Parathyroid adenoma (tissue), 2 donors: Measurements from ENCODE around the gene SMCO2.

Source experiments
- H2AFZ ChIP-seq: fragments of 300-600 bp; sonication (generic); one replicate; pipeline ENCODE4 v1.7.0; 2017; ENCODE audit warnings: antibody characterized with exemption, mild to moderate bottlenecking
- H3K27ac ChIP-seq: fragments of 300-600 bp; sonication (generic); one replicate; pipeline ENCODE4 v1.7.0; 2017
- H3K27me3 ChIP-seq: fragments of 300-600 bp; sonication (generic); one replicate; pipeline ENCODE4 v1.7.0; 2017; ENCODE audit warnings: low read length; ENCODE audit not compliant: control insufficient read depth, insufficient read depth
- H3K36me3 ChIP-seq: fragments of 300-600 bp; sonication (generic); one replicate; pipeline ENCODE4 v1.7.0; 2017; ENCODE audit warnings: low read length; ENCODE audit not compliant: control insufficient read depth, insufficient read depth
- H3K4me1 ChIP-seq: fragments of 300-600 bp; sonication (generic); one replicate; pipeline ENCODE4 v1.7.0; 2017; ENCODE audit warnings: control low read depth
- H3K4me2 ChIP-seq: fragments of 300-600 bp; sonication (generic); one replicate; pipeline ENCODE4 v1.7.0; 2017; ENCODE audit warnings: low read length
- H3K4me3 ChIP-seq: fragments of 300-600 bp; sonication (generic); one replicate; pipeline ENCODE4 v1.7.0; 2017; ENCODE audit warnings: low read depth, low read length
- H3K79me2 ChIP-seq: fragments of 300-600 bp; sonication (generic); one replicate; pipeline ENCODE4 v1.7.0; 2017; ENCODE audit warnings: control low read depth
- H3K9ac ChIP-seq: fragments of 300-600 bp; sonication (generic); one replicate; pipeline ENCODE4 v1.7.0; 2017; ENCODE audit warnings: mild to moderate bottlenecking
- H3K9me3 ChIP-seq: fragments of 300-600 bp; sonication (generic); one replicate; pipeline ENCODE4 v1.7.0; 2017; ENCODE audit warnings: low read length; ENCODE audit not compliant: control insufficient read depth
- CTCF ChIP-seq: fragments of 300-600 bp; sonication (generic); IDR thresholded peaks from one replicate; pipeline ENCODE4 v1.7.0; 2017; ENCODE audit warnings: antibody characterized with exemption, mild to moderate bottlenecking
- donor health status: primary hyperparathyroidism.

SMCO2 gene

GRCh38 chr12:27474344-27474743 is 27.8 kb downstream of the SMCO2 start:
- no peak overlapping the region for H2AFZ ChIP-seq
- no peaks in the 10 kb centered on the region for H3K4me1 ChIP-seq
- no peaks in the 10 kb centered on the region for H3K27me3 ChIP-seq
- H3K9ac ChIP-seq, result no peak overlapping the region
- no peaks in the 10 kb centered on the region for H3K36me3 ChIP-seq
- no peak overlapping the region for H3K4me2 ChIP-seq
- H3K4me3 ChIP-seq, result no peak overlapping the region
- peaks cover 5% of the 10 kb centered on the region for H3K9me3 ChIP-seq
- no peak for TF ChIP-seq CTCF
- H3K27ac ChIP-seq, result no peak overlapping the region
- no peaks in the 10 kb centered on the region for H3K79me2 ChIP-seq

GRCh38 chr12:27477049-27477448 is 30.5 kb downstream of the SMCO2 start:
- H3K9ac ChIP-seq, result no peak overlapping the region
- peaks cover 5% of the 10 kb centered on the region for H3K9me3 ChIP-seq
- no peak overlapping the region for H2AFZ ChIP-seq
- H3K27me3 ChIP-seq, result no peaks in the 10 kb centered on the region
- H3K4me3 ChIP-seq, result no peak overlapping the region
- H3K36me3 ChIP-seq, result no peaks in the 10 kb centered on the region
- H3K4me2 ChIP-seq, result no peak overlapping the region
- H3K4me1 ChIP-seq, result no peaks in the 10 kb centered on the region
- H3K27ac ChIP-seq, result no peak overlapping the region
- no peak for TF ChIP-seq CTCF
- no peaks in the 10 kb centered on the region for H3K79me2 ChIP-seq

GRCh38 chr12:27478949-27479348 is 32.4 kb downstream of the SMCO2 start:
- Histone ChIP-seq H2AFZ (no peak overlapping the region), H3K36me3 (no peaks in the 10 kb centered on the region), H3K9ac (no peak overlapping the region), H3K4me1 (no peaks in the 10 kb centered on the region), H3K4me2 (no peak overlapping the region), H3K27me3 (no peaks in the 10 kb centered on the region), H3K4me3 (no peak overlapping the region), H3K27ac (no peak overlapping the region), H3K79me2 (no peaks in the 10 kb centered on the region), H3K9me3 (peaks cover 5% of the 10 kb centered on the region)
- no peak for TF ChIP-seq CTCF

GRCh38 chr12:27480016-27480415 is 33.5 kb downstream of the SMCO2 start:
- H3K27me3 ChIP-seq, result no peaks in the 10 kb centered on the region
- no peak overlapping the region for H3K4me3 ChIP-seq
- H2AFZ ChIP-seq, result no peak overlapping the region
- H3K36me3 ChIP-seq, result no peaks in the 10 kb centered on the region
- no peaks in the 10 kb centered on the region for H3K79me2 ChIP-seq
- TF ChIP-seq CTCF, result no peak
- H3K4me1 ChIP-seq, result no peaks in the 10 kb centered on the region
- peaks cover 5% of the 10 kb centered on the region for H3K9me3 ChIP-seq
- H3K4me2 ChIP-seq, result no peak overlapping the region
- no peak overlapping the region for H3K9ac ChIP-seq
- no peak overlapping the region for H3K27ac ChIP-seq

GRCh38 chr12:27486961-27487360 is 40.4 kb downstream of the SMCO2 start:
- H3K79me2 ChIP-seq, result no peaks in the 10 kb centered on the region
- no peak overlapping the region for H3K4me2 ChIP-seq
- no peak overlapping the region for H2AFZ ChIP-seq
- H3K27ac ChIP-seq, result no peak overlapping the region
- no peak overlapping the region for H3K4me3 ChIP-seq
- H3K4me1 ChIP-seq, result no peaks in the 10 kb centered on the region
- TF ChIP-seq CTCF, result no peak
- H3K9me3 ChIP-seq, result no peaks in the 10 kb centered on the region
- no peaks in the 10 kb centered on the region for H3K36me3 ChIP-seq
- no peaks in the 10 kb centered on the region for H3K27me3 ChIP-seq
- no peak overlapping the region for H3K9ac ChIP-seq
